HepG2 (cell line): ENCODE measurements around the gene SRF. TPM values are rescaled to one million over a fixed set of nuclear protein-coding genes. Genes with fewer than 3 reads are reported as not detected.

Experiments used
- CBX2 ChIP-seq, 2 experiments: fragments of 200-600 bp in 1 of 2; sonication (generic); formaldehyde crosslinking in 1 of 2; IDR thresholded peaks; 2 replicates each; pipeline versions ENCODE4 v1.7.0 to v1.8.1; 2018 to 2022; ENCODE audit warnings: low read depth in 2 of 2, low read length in 1 of 2, mild to moderate bottlenecking in 1 of 2, missing genetic modification reagents in 1 of 2
- CENPBD1 ChIP-seq: sonication (generic); formaldehyde crosslinking; IDR thresholded peaks from 2 replicates; pipeline ENCODE4 v1.8.0; 2022; ENCODE audit warnings: missing genetic modification reagents, low read depth, mild to moderate bottlenecking, borderline replicate concordance
- GLMP ChIP-seq: sonication (generic); formaldehyde crosslinking; IDR thresholded peaks from 2 replicates; pipeline ENCODE4 v1.9.0; 2021; ENCODE audit warnings: missing genetic modification reagents, mild to moderate bottlenecking, borderline replicate concordance
- MBD4 ChIP-seq: IDR thresholded peaks from 2 replicates; pipeline ENCODE4 v1.6.1; 2012; ENCODE audit warnings: low read length, inconsistent platforms, borderline replicate concordance
- RELA ChIP-seq: sonication (generic); formaldehyde crosslinking; IDR thresholded peaks from 2 replicates; pipeline ENCODE4 v1.4.0; 2020; ENCODE audit warnings: missing genetic modification reagents
- RFXANK ChIP-seq: IDR thresholded peaks from 2 replicates; pipeline ENCODE4 v1.6.1; 2016
- SMAD1 ChIP-seq: sonication (generic); formaldehyde crosslinking; IDR thresholded peaks from 2 replicates; pipeline ENCODE4 v1.4.0; 2020; ENCODE audit warnings: missing genetic modification reagents, low read depth, mild to moderate bottlenecking, borderline replicate concordance
- TBX3 ChIP-seq: fragments of 450-650 bp; IDR thresholded peaks from 2 replicates; pipeline ENCODE4 v1.6.1; 2017; ENCODE audit warnings: antibody characterized with exemption, mild to moderate bottlenecking, inconsistent platforms, borderline replicate concordance
- TCF7L2 ChIP-seq: IDR thresholded peaks from 2 replicates; pipeline ENCODE4 v1.6.1; 2011; ENCODE audit warnings: mild to moderate bottlenecking, low read depth, low read length, moderate library complexity
- ZBTB37 ChIP-seq: sonication (generic); formaldehyde crosslinking; IDR thresholded peaks from 2 replicates; pipeline ENCODE4 v1.4.0; 2020; ENCODE audit warnings: mild to moderate bottlenecking, missing genetic modification reagents
- ZNF33B ChIP-seq: sonication (generic); formaldehyde crosslinking; IDR thresholded peaks from 2 replicates; pipeline ENCODE4 v1.5.1; 2020; ENCODE audit warnings: mild to moderate bottlenecking, missing genetic modification reagents
- ZNF468 ChIP-seq: sonication (generic); formaldehyde crosslinking; IDR thresholded peaks from 2 replicates; pipeline ENCODE4 v1.8.0; 2022; ENCODE audit warnings: mild to moderate bottlenecking, moderate library complexity, missing genetic modification reagents
- ZNF616 ChIP-seq: sonication (generic); formaldehyde crosslinking; IDR thresholded peaks from 2 replicates; pipeline ENCODE4 v1.5.0; 2020; ENCODE audit warnings: low read depth, mild to moderate bottlenecking, missing genetic modification reagents
- ZNF766 ChIP-seq: sonication (generic); formaldehyde crosslinking; IDR thresholded peaks from 2 replicates; pipeline ENCODE4 v1.5.0; 2020; ENCODE audit warnings: missing genetic modification reagents, borderline replicate concordance
- ZSCAN25 ChIP-seq: sonication (generic); formaldehyde crosslinking; IDR thresholded peaks from 2 replicates; pipeline ENCODE4 v1.8.0; 2022; ENCODE audit warnings: mild to moderate bottlenecking, missing genetic modification reagents
- polyA plus RNA-seq, 8 experiments: library from polyadenylated mRNA; depleted of rRNA in 3 of 8; stranded (reverse) in 7 of 8; unstranded in 1 of 8; fragments of >200 nt; fragmentation: Illumina TruSeq in 4 of 8; extraction: Trizol in 4 of 8; gene quantifications; 2 replicates each; pipeline versions ENCODE4 v1.2.1 to v1.2.3, GENCODE V29; 2011 to 2016; ENCODE audit warnings: low read depth in 4 of 8, missing spikeins in 1 of 8, mixed read lengths in 1 of 8; ENCODE audit not compliant: insufficient read depth in 1 of 8
- total RNA-seq, 5 experiments: library from RNA; depleted of rRNA; stranded (reverse); fragments of >200 nt; fragmentation: Illumina TruSeq; extraction: Trizol; gene quantifications; 2 replicates each; pipeline ENCODE4 v1.2.3, GENCODE V29; 2016; ENCODE audit warnings: low read depth in 1 of 5
- TF ChIP-seq, protein P1 (sequence below): sonication (generic); formaldehyde crosslinking; conservative IDR thresholded peaks from 2 replicates; pipeline ENCODE4 v1.8.0; 2022; ENCODE audit warnings: low read depth, missing genetic modification reagents
- TF ChIP-seq, protein P2 (sequence below): sonication (generic); formaldehyde crosslinking; IDR thresholded peaks from 2 replicates; pipeline ENCODE4 v1.4.0; 2020; ENCODE audit warnings: low read depth, mild to moderate bottlenecking, missing genetic modification reagents
- TF ChIP-seq, protein P3 (sequence below): IDR thresholded peaks from 2 replicates; pipeline ENCODE4 v1.6.1; 2016; ENCODE audit warnings: missing compliant biosample characterization, missing genetic modification reagents, borderline replicate concordance
- TF ChIP-seq, protein P4 (sequence below): sonication (generic); formaldehyde crosslinking; IDR thresholded peaks from 2 replicates; pipeline ENCODE4 v1.8.0; 2022; ENCODE audit warnings: low read depth, missing genetic modification reagents

Gene SRF
- total and polyA plus RNA-seq, 2 of the 13 experiments (the other 11 are each of a cell fraction or from before 2014, with no cell fraction given) = 25.5 to 44.1 TPM

DNA sequence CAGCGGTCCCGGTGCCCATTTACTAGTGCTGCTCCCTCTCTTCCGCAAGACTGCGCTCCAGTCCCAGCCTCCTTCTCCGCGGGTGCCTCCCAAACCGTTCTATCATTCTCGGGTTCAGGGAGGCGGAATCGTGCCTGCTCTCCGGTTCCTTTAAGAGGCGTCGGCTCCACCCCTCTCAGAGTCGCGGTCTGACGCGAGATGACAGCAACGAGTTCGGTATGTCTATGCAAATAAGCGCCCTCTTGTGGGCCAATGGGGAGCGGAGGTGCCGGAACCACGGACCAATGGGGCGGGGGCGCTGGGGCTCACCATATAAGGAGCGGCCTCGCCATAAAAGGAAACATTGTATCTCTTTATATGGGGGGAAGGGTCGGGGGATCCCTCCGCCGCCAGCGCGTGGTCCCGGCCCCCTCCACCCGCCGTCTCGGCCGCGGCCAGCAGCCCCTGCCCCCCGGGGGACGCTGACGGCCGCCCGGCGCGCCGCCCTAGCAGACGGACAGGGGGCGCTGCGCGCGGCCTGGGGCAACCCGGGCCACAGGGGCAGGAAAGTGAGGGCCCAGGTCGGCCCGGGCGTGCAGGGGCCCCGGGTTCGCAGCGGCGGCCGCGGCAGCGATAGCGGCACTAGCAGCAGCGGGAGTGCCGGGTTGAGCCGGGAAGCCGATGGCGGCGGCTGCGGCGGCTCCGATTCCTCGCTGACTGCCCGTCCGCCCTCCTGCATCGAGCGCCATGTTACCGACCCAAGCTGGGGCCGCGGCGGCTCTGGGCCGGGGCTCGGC is at the start of gene SRF (continued):
- TF ChIP-seq, protein P1, sequence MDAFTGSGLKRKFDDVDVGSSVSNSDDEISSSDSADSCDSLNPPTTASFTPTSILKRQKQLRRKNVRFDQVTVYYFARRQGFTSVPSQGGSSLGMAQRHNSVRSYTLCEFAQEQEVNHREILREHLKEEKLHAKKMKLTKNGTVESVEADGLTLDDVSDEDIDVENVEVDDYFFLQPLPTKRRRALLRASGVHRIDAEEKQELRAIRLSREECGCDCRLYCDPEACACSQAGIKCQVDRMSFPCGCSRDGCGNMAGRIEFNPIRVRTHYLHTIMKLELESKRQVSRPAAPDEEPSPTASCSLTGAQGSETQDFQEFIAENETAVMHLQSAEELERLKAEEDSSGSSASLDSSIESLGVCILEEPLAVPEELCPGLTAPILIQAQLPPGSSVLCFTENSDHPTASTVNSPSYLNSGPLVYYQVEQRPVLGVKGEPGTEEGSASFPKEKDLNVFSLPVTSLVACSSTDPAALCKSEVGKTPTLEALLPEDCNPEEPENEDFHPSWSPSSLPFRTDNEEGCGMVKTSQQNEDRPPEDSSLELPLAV (CRISPR knock-in tag) = no peak
- TF ChIP-seq ZNF616 (CRISPR knock-in tag) (0 out of 2 replicates have a peak, but pooled peaks have one; percentile 42), RELA (CRISPR knock-in tag) (peak; percentile 67; the same call in 1 of the 2 replicates), MBD4 (no peak), ZNF766 (CRISPR knock-in tag) (peak; percentile 86), CBX2 (IDR thresholded peaks at IDR 0.05; ENCODE audit: low read depth, low read length) (no peak), CBX2 (CRISPR knock-in tag; IDR thresholded peaks at IDR 0.05; ENCODE audit: low read depth) (no peak), SMAD1 (CRISPR knock-in tag) (no peak), RFXANK (CRISPR knock-in tag) (no peak), ZBTB37 (CRISPR knock-in tag) (no peak), CENPBD1 (no peak), ZSCAN25 (CRISPR knock-in tag) (peak; percentile 68), ZNF33B (CRISPR knock-in tag) (no peak), TCF7L2 (no peak), TBX3 (no peak), GLMP (CRISPR knock-in tag) (no peak), ZNF468 (no peak)
- TF ChIP-seq, protein P2, sequence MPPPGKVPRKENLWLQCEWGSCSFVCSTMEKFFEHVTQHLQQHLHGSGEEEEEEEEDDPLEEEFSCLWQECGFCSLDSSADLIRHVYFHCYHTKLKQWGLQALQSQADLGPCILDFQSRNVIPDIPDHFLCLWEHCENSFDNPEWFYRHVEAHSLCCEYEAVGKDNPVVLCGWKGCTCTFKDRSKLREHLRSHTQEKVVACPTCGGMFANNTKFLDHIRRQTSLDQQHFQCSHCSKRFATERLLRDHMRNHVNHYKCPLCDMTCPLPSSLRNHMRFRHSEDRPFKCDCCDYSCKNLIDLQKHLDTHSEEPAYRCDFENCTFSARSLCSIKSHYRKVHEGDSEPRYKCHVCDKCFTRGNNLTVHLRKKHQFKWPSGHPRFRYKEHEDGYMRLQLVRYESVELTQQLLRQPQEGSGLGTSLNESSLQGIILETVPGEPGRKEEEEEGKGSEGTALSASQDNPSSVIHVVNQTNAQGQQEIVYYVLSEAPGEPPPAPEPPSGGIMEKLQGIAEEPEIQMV (CRISPR knock-in tag) = no peak; the same call in 1 of the 2 replicates
- TF ChIP-seq, protein P3, sequence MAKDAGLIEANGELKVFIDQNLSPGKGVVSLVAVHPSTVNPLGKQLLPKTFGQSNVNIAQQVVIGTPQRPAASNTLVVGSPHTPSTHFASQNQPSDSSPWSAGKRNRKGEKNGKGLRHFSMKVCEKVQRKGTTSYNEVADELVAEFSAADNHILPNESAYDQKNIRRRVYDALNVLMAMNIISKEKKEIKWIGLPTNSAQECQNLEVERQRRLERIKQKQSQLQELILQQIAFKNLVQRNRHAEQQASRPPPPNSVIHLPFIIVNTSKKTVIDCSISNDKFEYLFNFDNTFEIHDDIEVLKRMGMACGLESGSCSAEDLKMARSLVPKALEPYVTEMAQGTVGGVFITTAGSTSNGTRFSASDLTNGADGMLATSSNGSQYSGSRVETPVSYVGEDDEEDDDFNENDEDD (CRISPR knock-in tag) = peak; percentile 77; the same call in 1 of the 2 replicates
- TF ChIP-seq, protein P4, sequence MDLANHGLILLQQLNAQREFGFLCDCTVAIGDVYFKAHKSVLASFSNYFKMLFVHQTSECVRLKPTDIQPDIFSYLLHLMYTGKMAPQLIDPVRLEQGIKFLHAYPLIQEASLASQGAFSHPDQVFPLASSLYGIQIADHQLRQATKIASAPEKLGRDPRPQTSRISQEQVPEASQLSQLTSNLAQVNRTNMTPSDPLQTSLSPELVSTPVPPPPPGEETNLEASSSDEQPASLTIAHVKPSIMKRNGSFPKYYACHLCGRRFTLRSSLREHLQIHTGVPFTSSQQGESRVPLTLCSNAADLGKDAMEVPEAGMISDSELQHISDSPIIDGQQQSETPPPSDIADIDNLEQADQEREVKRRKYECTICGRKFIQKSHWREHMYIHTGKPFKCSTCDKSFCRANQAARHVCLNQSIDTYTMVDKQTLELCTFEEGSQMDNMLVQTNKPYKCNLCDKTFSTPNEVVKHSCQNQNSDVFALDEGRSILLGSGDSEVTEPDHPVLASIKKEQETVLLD = peak; percentile 93
